GM12878 (cell line): ENCODE results near the gene BMAL2. TPM values are rescaled to one million over a fixed set of nuclear protein-coding genes. Genes with fewer than 3 reads are reported as not detected.

ENCODE experiments used
- ASH2L ChIP-seq: fragments of 300-600, 200-600 bp; sonication (generic); IDR thresholded peaks from 2 replicates; pipeline ENCODE4 v1.6.1; 2017; ENCODE audit warnings: low read depth, mild to moderate bottlenecking, borderline replicate concordance
- CEBPB ChIP-seq, 2 experiments: fragments of 150-350 bp in 1 of 2; IDR thresholded peaks; 2 replicates each; pipeline ENCODE4 v1.6.1; 2012 to 2014; ENCODE audit warnings: low read depth in 2 of 2, low read length in 2 of 2, borderline replicate concordance in 1 of 2, inconsistent platforms in 1 of 2
- CEBPZ ChIP-seq: fragments of 150-350 bp; IDR thresholded peaks from 2 replicates; pipeline ENCODE4 v1.6.1; 2016; ENCODE audit warnings: low read depth, low read length
- CTCF ChIP-seq, 3 experiments: IDR thresholded peaks in 2 of 3; conservative IDR thresholded peaks in 1 of 3; 2 replicates each; pipeline ENCODE4 v1.5.1; 2011; ENCODE audit warnings: low read depth in 3 of 3, low read length in 3 of 3, mild to moderate bottlenecking in 3 of 3, control low read depth in 2 of 3, moderate library complexity in 2 of 3, inconsistent platforms in 1 of 3, mixed read lengths in 1 of 3; ENCODE audit not compliant: control insufficient read depth in 2 of 3, insufficient read depth in 1 of 3; ENCODE audit errors: extremely low read depth in 1 of 3
- GATAD2B ChIP-seq: fragments of 450-650 bp; conservative IDR thresholded peaks from 2 replicates; pipeline ENCODE4 v1.6.1; 2017; ENCODE audit warnings: low read depth, mild to moderate bottlenecking, moderate library complexity
- MTA3 ChIP-seq: IDR thresholded peaks from 2 replicates; pipeline ENCODE4 v1.6.1; 2012; ENCODE audit warnings: low read length, inconsistent platforms, borderline replicate concordance
- NFXL1 ChIP-seq: fragments of 450-650 bp; IDR thresholded peaks from 2 replicates; pipeline ENCODE4 v1.6.1; 2017; ENCODE audit warnings: antibody characterized with exemption, mild to moderate bottlenecking, borderline replicate concordance
- USF2 ChIP-seq: IDR thresholded peaks from 2 replicates; pipeline ENCODE4 v1.6.1; 2011; ENCODE audit warnings: low read depth, low read length, improper control_type of control experiment, borderline replicate concordance
- ZNF592 ChIP-seq: fragments of 450-650 bp; IDR thresholded peaks from 2 replicates; pipeline ENCODE4 v1.6.1; 2017; ENCODE audit warnings: mild to moderate bottlenecking, moderate library complexity
- ZZZ3 ChIP-seq: IDR thresholded peaks from 2 replicates; pipeline ENCODE4 v1.6.1; 2011; ENCODE audit warnings: low read depth; ENCODE audit not compliant: control insufficient read depth, insufficient read length
- polyA plus RNA-seq, 11 experiments: library from polyadenylated mRNA; depleted of rRNA in 4 of 11; unstranded in 6 of 11; stranded (reverse) in 5 of 11; fragments of >200 nt; fragmentation: Nextera tagmentation in 4 of 11; fragmentation: Illumina TruSeq in 1 of 11; extraction: Ambion mirVana in 4 of 11; extraction: Trizol in 1 of 11; gene quantifications; 1 replicate in 1 of 11; 2 replicates in 10 of 11; pipeline versions ENCODE4 v1.2.1 to v1.2.3, GENCODE V29; 2011 to 2016; ENCODE audit warnings: inconsistent platforms in 2 of 11, missing spikeins in 2 of 11, low read depth in 1 of 11
- total RNA-seq, 4 experiments: library from RNA; depleted of rRNA in 3 of 4; stranded (reverse); fragments of >200 nt in 3 of 4; fragmentation: Illumina TruSeq in 1 of 4; extraction: Trizol in 1 of 4; gene quantifications; 2 replicates each; pipeline versions ENCODE4 v1.2.1 to v1.2.3, GENCODE V29; 2013 to 2021

The BMAL2 gene
- total and polyA plus RNA-seq, 10 of the 15 experiments (the other 5 are each of a cell fraction or from before 2014, with no cell fraction given) = 7.9 to 53.6 (median 35.5) TPM

- TF ChIP-seq NFXL1 (no peak), MTA3 (no peak), CTCF (IDR thresholded peaks at IDR 0.05 in 2 of 3, conservative IDR thresholded peaks at IDR 0.05 in 1 of 3; ENCODE audit: control insufficient read depth in 2 of 3, extremely low read depth in 1 of 3, insufficient read depth in 1 of 3, low read depth in 3 of 3, low read length in 3 of 3) (no peak), ASH2L (no peak), ZNF592 (no peak), USF2 (no peak), CEBPZ (no peak), GATAD2B (no peak), ZZZ3 (no peak), CEBPB (IDR thresholded peaks at IDR 0.05; ENCODE audit: borderline replicate concordance in 1 of 2, low read depth in 2 of 2, low read length in 2 of 2) (no peak)
These were observed 40.8 kb upstream of the BMAL2 start (continued) for GRCh38 chr12:27291862-27292261.
